ENCODE results near the gene ZNF554. TPM values are rescaled to one million over a fixed set of nuclear protein-coding genes. Genes with fewer than 3 reads are reported as not detected.

ZNF554 gene
- 4.1 and 6.6 TPM in 2 replicates for total RNA-seq

GRCh38 chr19:2819540-2820111 lies at the start of gene ZNF554:
TSS of gene ZNF554 (plus strand) at chr19:2819868. CDS start at chr19:2820072, 204 bp downstream.

GRCh38 chr19:2782936-2783780 lies 36.5 kb upstream of the ZNF554 start, which contains the start of gene SGTA:
TSS of gene SGTA (minus strand) at chr19:2783273. CDS start at chr19:2769068, 14,205 bp downstream.

GRCh38 chr19:2785244-2785997 lies 34.2 kb upstream of the ZNF554 start, which contains the start of gene THOP1:
TSS of gene THOP1 (plus strand) at chr19:2785503. CDS start at chr19:2785663, 160 bp downstream.

DNA sequence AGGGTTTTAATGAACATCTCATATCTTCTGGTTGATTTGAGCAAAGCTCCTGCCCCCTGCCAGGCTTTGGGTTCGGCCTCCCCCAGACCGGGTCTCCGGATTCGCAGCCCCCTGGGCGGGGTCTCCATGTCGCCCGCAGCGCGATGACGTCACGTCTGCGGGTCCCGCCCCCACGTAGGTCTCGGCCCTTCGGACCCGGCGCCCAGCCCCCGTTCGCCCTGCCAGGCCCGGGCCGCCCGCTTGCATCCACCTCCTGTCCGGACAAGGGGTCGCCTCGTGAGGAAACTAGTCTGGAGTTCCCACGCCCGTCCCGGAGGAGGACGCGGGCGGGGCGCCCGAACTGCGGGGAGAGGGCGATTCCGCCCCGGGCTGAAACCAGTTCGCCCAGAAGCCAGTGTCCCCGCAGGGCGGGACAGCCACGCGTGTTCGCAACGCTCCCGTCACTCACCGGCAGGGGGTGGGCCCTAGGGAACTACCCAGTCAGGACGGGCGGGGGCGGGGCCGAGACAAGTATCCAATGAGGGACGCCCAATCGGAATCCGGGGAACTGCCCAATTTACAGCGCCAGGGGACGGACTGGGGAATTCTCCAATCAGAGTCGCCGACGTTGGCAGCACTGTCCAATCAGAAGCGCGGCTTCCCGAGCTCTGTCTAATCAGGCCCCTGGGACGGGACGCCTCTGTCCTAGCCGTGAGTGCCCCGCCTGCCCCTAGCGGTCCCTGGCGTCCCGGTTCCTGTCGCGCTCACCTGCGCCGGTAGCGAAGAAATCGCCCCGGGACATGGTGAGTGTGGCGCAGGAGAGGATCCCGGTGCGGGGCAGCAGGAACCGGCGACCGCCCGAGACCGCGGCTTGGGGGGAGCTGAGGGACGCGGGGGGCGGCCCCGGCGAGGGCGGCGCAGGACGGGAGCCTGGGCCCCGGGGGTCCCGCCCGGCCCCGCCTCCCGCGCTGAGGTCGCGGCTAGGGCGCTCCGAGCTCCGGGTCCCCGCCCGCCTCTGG lies 21.4 kb downstream of the ZNF554 start, which contains the start of gene ZNF555:
TSS of gene ZNF555 (plus strand) at position 682 of the 998 bp plus-strand sequence. CDS start at position 780, 98 bp downstream.

GRCh38 chr19:2867025-2867991 lies 47.6 kb downstream of the ZNF554 start, which contains the start of gene ZNF556:
TSS of gene ZNF556 (plus strand) at chr19:2867335. CDS start at chr19:2867422, 87 bp downstream.

Other genes with a start within 250 kb of the ZNF554 start
- gene GNG7, start 117.2 kb upstream of the ZNF554 start, total RNA-seq = under 0.01 and 0.14 TPM in 2 replicates
- gene DIRAS1, start 98.5 kb upstream of the ZNF554 start, total RNA-seq = 0.34 and 0.71 TPM in 2 replicates
- 29.7 and 40.6 TPM in 2 replicates for gene SLC39A3, start 79.9 kb upstream of the ZNF554 start, total RNA-seq
- 30.1 and 41.6 TPM in 2 replicates for gene SGTA, start 36.6 kb upstream of the ZNF554 start, total RNA-seq
- gene THOP1, start 34.4 kb upstream of the ZNF554 start, total RNA-seq = 37.6 and 85.9 TPM in 2 replicates
- gene ZNF555, start 21.6 kb downstream of the ZNF554 start, total RNA-seq = 7.2 and 8.8 TPM in 2 replicates
- gene ZNF556, start 47.5 kb downstream of the ZNF554 start, total RNA-seq = 0.34 and 0.71 TPM in 2 replicates
- 15.4 and 16.1 TPM in 2 replicates for gene ZNF57, start 81.1 kb downstream of the ZNF554 start, total RNA-seq
- gene ZNF77, start 125.1 kb downstream of the ZNF554 start, total RNA-seq = 10.3 and 12.3 TPM in 2 replicates
- gene TLE6, start 157.7 kb downstream of the ZNF554 start, total RNA-seq = 0.28 TPM in 1 of 2 replicates, not detected in the other
- 0.34 and 3.9 TPM in 2 replicates for gene TLE2, start 209.4 kb downstream of the ZNF554 start, total RNA-seq
- 85.4 and 251 TPM in 2 replicates for gene TLE5, start 242.6 kb downstream of the ZNF554 start, total RNA-seq